Transverse colon (tissue), 4 donors: ENCODE results near the gene FBXL19. TPM values are rescaled to one million over a fixed set of nuclear protein-coding genes. Genes with fewer than 3 reads are reported as not detected.

Source experiments
- DNase-seq: peaks from one replicate; pipeline ENCODE4 v3.0.0-alpha.2; 2019
- H3K27ac ChIP-seq, 4 donors: fragments of 200-600 bp; sonication (generic); 2 replicates each; pipeline ENCODE4 v1.5.1; 2016 to 2018; ENCODE audit warnings: inconsistent platforms in 4 of 4
- H3K27me3 ChIP-seq: fragments of 200-600 bp; sonication (generic); 2 replicates; pipeline ENCODE4 v1.5.1; 2017; ENCODE audit warnings: inconsistent platforms
- H3K36me3 ChIP-seq, 4 donors: fragments of 200-600 bp; sonication (generic); 2 replicates each; pipeline ENCODE4 v1.5.1; 2017 to 2019; ENCODE audit warnings: inconsistent platforms in 4 of 4
- H3K4me1 ChIP-seq, 4 donors: fragments of 200-600 bp; sonication (generic); 2 replicates each; pipeline ENCODE4 v1.5.1; 2017 to 2020; ENCODE audit warnings: inconsistent platforms in 4 of 4
- H3K4me3 ChIP-seq, 4 donors: fragments of 200-600 bp; sonication (generic); 1 replicate in 1 of 4; 2 replicates in 3 of 4; pipeline versions ENCODE4 v1.5.1 to v1.6.1; 2017 to 2019; ENCODE audit warnings: inconsistent platforms in 4 of 4
- H3K9me3 ChIP-seq, 2 donors: fragments of 200-600 bp; sonication (generic); 2 replicates each; pipeline ENCODE4 v1.5.1; 2017 to 2019; ENCODE audit warnings: inconsistent platforms in 2 of 2
- CTCF ChIP-seq, 5 experiments: fragments of 200-600 bp in 3 of 5; fragments of 450-650 bp in 2 of 5; sonication (generic) in 3 of 5; IDR thresholded peaks; 1 replicate in 2 of 5; 2 replicates in 3 of 5; pipeline ENCODE4 v1.5.1; 2016 to 2017; ENCODE audit warnings: antibody characterized with exemption in 5 of 5, inconsistent platforms in 3 of 5, mild to moderate bottlenecking in 2 of 5, moderate library complexity in 1 of 5
- EP300 ChIP-seq: sonication (generic); formaldehyde crosslinking; IDR thresholded peaks from one replicate; pipeline ENCODE4 v1.6.1; 2017; ENCODE audit warnings: antibody characterized with exemption, low read depth
- POLR2A ChIP-seq: fragments of 450-650 bp; IDR thresholded peaks from one replicate; pipeline ENCODE4 v1.6.1; 2016; ENCODE audit warnings: antibody characterized with exemption, mild to moderate bottlenecking, moderate library complexity
- POLR2AphosphoS5 ChIP-seq, 3 donors: sonication (generic); formaldehyde crosslinking; IDR thresholded peaks; one replicate each; pipeline ENCODE4 v1.6.1; 2016; ENCODE audit warnings: antibody characterized with exemption in 3 of 3
- WGBS, 2 donors: methylation state at CpG; one replicate each; pipeline ENCODE4 v1.1.5; 2018; ENCODE audit warnings: low coverage in 1 of 2; 5-methylcytosine and 5-hydroxymethylcytosine counted together
- in situ Hi-C, 4 donors: fragments of 200-750 bp; cut with MboI; loops; one replicate each; pipeline versions ENCODE4 v1.15.0 to v1.15.1; 2017; ENCODE audit warnings: low sequenced_read_pairs in 3 of 4, low pct_ligation_motif_present in 1 of 4, low pct_unique_long_range_greater_than_20kb in 1 of 4
- intact Hi-C: fragments of 100-400 bp; cut with DNase I; formaldehyde crosslinking; loops from one replicate; pipeline ENCODE4 v1.15.1; 2023; ENCODE audit warnings: low total_unique reads
- total RNA-seq, 4 donors: library from RNA; depleted of rRNA; stranded (reverse); fragments of >200 nt; gene quantifications; one replicate each; pipeline ENCODE4 v1.1.0, GENCODE V29; 2016

Gene FBXL19
- total RNA-seq, 4 donors from 2014 or later: 19.3 to 45.3 (median 20.3) TPM

DNA sequence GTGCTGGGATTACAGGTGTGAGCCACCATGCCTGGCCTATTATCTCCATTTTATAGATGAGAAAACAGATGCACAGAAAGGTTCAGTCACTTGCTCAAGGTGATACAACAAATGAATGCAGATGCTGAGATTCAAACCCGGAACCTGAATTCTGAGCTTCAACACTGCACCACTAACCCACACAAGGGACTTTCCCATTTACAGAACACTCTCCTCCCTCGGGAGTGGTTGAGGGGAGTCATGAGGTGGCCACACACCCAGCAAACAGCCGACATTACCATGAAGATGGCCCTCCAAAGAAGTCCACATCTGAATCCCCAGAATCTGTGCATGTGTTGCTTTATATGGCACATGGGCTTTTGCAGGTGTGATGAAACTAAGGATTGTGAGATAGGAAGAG lies 38.6 kb upstream of the FBXL19 start:
- H3K4me1 ChIP-seq: peaks cover 0 to 27% (median 13%) of the 10 kb centered on the region in 4 donors
- no peak for DNase-seq
- TF ChIP-seq POLR2A: no peak
- TF ChIP-seq CTCF (IDR thresholded peaks at IDR 0.05): no peak
- no peak for TF ChIP-seq EP300
- no peak for TF ChIP-seq POLR2AphosphoS5 (IDR thresholded peaks at IDR 0.05)
- H3K27me3 ChIP-seq: no peaks in the 10 kb centered on the region
- H3K4me3 ChIP-seq: no peak overlapping the region
- in situ Hi-C loops: no loop called here
- peaks cover 0 to 23% (median 4%) of the 10 kb centered on the region in 4 donors for H3K36me3 ChIP-seq
- no peaks in the 10 kb centered on the region for H3K9me3 ChIP-seq
- whole genome bisulfite sequencing, 2 donors: 58 to 80% methylated on average over 3 of the region's 3 CpGs
- intact Hi-C loops: no loop called here
- H3K27ac ChIP-seq: no peak overlapping the region

DNA sequence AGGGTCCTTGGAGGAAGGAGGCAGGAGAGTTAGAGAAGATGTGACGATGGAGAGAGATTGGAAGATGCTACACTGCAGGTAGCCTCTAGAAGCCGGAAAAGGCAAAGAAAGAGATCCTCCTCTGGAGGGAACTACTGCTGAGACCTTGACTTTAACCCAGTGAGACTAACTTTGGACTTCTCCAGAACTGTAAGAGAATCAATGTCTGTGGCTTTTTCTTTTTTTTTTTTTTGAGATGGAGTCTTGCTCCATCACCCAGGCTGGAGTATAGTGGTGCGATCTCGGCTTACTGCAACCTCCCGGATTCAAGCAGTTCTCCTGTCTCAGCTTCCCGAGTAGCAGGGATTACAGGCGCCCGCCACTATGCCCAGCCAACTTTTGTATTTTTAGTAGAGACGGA lies 38.2 kb upstream of the FBXL19 start:
- DNase-seq: no peak
- 91 to 100% methylated on average over 2 to 9 of the region's 9 CpGs for WGBS, 2 donors
- H3K9me3 ChIP-seq: no peaks in the 10 kb centered on the region
- peaks cover 0 to 23% (median 4%) of the 10 kb centered on the region in 4 donors for H3K36me3 ChIP-seq
- H3K4me3 ChIP-seq: no peak overlapping the region
- in situ Hi-C loops: no loop called here
- no peak overlapping the region for H3K27ac ChIP-seq
- H3K4me1 ChIP-seq: peaks cover 0 to 27% (median 13%) of the 10 kb centered on the region in 4 donors
- intact Hi-C loops: no loop called here
- TF ChIP-seq EP300 (no peak), CTCF (IDR thresholded peaks at IDR 0.05) (no peak), POLR2A (no peak), POLR2AphosphoS5 (IDR thresholded peaks at IDR 0.05) (no peak)
- H3K27me3 ChIP-seq: no peaks in the 10 kb centered on the region

DNA sequence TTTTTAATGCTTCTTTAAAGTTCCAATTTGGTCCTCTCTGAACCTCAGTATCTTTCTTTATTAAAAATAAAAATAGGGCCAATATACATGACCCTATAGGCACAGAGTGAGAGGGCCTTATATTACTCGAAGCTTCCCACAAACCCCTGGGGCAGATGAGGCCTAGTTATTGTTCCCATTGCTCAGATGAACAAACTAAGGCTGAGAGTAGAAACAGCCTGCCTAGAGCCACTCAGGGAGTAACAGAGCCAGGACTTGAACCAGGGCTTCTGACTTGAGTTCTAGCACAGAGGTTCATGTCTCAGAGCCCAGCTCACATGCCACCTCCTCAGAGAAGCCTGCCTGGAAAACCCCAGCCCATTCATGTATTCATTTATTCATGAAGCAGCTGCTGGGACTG lies 37.2 kb upstream of the FBXL19 start:
- 87% methylated on average over 1 of the region's 1 CpG; no CpG with 5 or more reads in 1 of the 2 donors for WGBS, 2 donors
- no peak for DNase-seq
- Histone ChIP-seq H3K9me3 (no peaks in the 10 kb centered on the region), H3K4me3 (no peak overlapping the region), H3K36me3 (peaks cover 0 to 23% (median 4%) of the 10 kb centered on the region in 4 donors), H3K27ac (no peak overlapping the region), H3K4me1 (peaks cover 0 to 21% (median 12%) of the 10 kb centered on the region in 4 donors), H3K27me3 (no peaks in the 10 kb centered on the region)
- TF ChIP-seq CTCF (IDR thresholded peaks at IDR 0.05): no peak
- no peak for TF ChIP-seq POLR2AphosphoS5 (IDR thresholded peaks at IDR 0.05)
- TF ChIP-seq POLR2A: no peak
- in situ Hi-C loops (no loop called here), intact Hi-C loops (no loop called here)

GRCh38 chr16:30887927-30888326 lies 35.4 kb upstream of the FBXL19 start:
- TF ChIP-seq POLR2AphosphoS5 (IDR thresholded peaks at IDR 0.05): no peak
- TF ChIP-seq POLR2A: no peak
- no peak for TF ChIP-seq CTCF (IDR thresholded peaks at IDR 0.05)
- no peak for TF ChIP-seq EP300
- no peak for DNase-seq
- WGBS, 2 donors: 88% methylated on average over 5 to 9 of the region's 9 CpGs
- Histone ChIP-seq H3K9me3 (no peaks in the 10 kb centered on the region), H3K4me3 (no peak overlapping the region), H3K27me3 (no peaks in the 10 kb centered on the region), H3K4me1 (peaks cover 6 to 10% (median 6%) of the 10 kb centered on the region in 4 donors), H3K36me3 (peaks cover 0 to 23% (median 4%) of the 10 kb centered on the region in 4 donors), H3K27ac (no peak overlapping the region)
- intact Hi-C loops: no loop called here
- in situ Hi-C loops: no loop called here
